Activated CD8-positive, alpha-beta memory T cell treated with anti-CD3 and anti-CD28 coated beads, Interleukin-2, amount 50 U/mL, for 24 hours (primary cell): ENCODE measurements around the gene RIPOR3.
A peak's percentile ranks its signal among the peaks of the same experiment; 100 is the strongest.
"Not testable (repeated sequence)": the region's sequence is repeated elsewhere in the genome, so short reads cannot be mapped to it uniquely, and the experiment has no call there.

Experiments
- DNase-seq: peaks from one replicate; pipeline ENCODE4 v3.0.0-alpha.2; 2020; ENCODE audit errors: extremely low read depth

The RIPOR3 gene

DNA sequence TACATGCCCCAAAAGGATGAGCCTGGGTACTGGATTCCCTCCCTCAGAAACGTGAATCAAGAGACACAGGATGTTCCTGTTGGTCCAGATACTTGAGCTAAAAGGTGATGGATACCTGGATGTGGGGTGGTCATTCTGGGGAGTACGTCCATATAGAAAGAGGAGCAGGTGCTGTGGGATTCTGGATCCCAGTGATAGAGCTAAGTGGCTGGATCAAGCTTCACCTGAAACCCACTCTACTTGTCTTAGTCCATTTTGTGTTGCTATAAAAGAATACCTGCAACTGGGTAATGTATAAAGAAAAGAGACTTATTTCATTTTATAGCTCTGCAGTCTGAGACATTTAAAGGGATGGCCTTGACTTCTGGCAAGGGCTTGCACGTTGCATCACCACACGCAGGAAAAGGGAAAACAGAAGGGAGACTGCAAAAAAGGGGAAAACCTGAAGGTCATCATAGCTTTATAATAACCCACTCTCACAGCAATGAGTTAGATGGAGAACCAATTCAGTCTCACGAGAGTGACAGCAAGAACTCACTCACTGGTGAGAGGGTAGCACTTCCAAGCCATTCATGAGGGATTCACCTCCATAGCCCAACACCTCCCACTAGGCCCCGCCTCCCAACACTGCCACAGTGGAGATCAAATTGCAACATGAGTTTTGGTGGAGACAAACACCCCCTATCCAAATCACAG, 31.2 kb downstream of the RIPOR3 start:
- DNase-seq = no peak

DNA sequence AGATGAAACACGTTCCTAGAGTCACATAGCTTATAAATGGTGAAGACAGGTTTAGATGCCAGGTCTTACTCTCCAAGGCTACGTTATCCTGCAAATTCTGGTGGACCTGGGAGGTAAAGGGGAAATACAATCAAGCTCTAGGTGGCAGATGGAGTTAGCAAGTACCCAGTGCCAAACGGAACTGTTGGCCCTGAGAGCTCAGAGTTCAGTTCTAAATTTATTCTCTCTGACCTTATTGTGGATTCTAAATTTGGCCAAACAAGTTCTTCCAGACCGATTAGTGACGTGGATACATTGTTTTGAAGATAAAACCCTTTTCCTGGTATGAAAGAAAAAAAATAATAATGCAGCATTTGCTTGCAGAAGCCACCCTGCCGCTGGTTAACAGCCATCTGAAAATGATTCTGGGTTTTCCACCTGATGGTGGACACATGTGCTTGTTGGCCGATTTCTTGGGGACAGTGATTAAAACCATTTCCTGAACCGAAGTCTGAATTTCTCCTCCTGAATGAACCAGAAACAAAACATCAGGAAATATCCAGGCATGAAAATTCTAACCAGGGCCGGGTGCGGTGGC, 32.5 kb downstream of the RIPOR3 start:
- no peak for DNase-seq

DNA sequence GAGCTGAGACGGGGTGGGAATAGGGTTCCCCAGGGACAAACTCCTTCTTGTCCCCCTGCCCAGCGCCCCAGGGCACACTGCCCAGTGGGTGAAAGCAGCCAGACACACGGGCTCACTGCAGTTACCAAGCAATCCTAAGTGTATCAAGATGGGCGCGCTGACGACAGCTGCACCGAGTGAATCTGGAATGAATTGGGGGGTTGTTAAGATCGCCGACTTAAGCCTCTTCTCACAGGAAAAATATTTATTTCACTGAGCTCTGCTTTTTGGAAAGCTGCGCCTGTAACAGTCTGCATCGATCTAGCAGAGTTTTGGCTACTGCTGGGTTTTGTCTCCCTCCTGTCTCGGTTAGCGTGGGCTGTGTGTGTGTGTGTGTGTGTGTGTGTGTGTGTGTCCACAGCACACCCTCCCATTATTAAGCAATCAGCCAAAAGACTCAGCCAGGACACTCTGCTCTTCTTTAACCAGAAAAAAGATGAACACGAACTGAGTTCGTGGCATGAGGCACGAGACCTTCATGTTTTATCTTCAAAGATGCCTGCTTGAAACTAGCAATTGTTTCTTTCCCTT, 35.9 kb downstream of the RIPOR3 start:
- DNase-seq = no peak

DNA sequence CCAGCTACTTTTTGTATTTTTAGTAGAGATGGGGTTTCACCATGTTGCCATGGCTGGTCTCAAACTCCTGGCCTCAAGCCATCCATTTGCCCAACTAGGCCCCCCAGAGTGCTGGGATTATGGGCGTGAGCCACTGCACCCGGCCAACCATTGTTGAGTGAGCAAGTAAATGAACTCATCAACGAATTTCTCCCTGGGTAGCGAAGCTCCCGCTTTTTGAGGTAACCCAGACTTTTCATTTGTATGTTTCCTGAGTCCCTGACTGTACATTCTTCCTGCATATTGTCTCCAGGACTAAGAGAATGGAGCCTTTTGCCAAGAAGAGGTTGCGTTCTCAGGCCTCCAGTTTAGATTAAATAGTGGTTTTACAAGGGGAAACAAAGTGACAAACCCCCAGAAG, 36.4 kb downstream of the RIPOR3 start:
- DNase-seq = no peak

DNA sequence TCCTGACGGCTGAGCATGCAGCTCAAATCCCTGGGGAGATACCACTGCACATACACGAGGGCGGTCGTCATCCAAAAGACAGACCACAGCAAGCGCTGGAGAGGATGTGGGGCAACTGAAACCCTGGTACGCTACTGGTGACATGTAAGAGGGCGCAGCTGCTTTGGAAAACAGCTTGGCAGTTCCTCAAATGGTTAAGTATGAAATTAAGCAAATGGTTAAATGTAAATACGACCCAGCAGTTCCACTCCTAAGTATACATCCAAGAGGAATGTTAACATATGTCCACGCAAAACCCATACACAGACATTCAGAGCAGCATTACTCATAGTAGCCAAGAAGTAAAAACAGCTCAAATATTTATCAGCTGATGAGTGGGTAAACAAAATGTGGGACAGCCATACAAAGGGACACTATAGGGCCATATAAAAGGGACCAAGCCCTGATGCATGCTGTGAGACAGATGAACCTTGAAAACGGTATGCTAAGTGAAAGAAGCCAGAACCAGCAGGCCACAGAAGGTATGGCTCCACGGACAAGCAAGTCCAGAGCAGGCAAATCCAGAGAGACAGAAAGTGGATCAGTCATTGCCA, 38.5 kb downstream of the RIPOR3 start:
- no peak for DNase-seq

DNA sequence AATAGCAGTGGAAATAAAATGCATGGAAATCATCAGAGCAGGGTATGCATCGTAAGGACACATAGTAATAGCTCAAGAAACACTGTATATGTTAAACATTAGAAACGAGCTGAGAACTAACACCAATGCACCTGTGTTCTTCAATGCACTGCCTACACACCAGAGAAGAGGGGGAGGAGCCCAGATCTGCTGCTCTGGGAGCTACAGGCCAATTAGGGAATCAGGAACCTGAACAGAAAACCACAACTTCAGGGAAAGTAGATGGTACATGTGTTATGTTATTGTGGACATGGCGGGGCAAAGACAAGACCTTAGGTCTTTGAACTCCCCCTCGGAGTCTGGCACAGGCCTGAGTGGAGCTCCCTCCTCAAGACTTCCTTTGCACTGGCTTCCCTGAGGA, 39.7 kb downstream of the RIPOR3 start:
- no peak for DNase-seq

DNA sequence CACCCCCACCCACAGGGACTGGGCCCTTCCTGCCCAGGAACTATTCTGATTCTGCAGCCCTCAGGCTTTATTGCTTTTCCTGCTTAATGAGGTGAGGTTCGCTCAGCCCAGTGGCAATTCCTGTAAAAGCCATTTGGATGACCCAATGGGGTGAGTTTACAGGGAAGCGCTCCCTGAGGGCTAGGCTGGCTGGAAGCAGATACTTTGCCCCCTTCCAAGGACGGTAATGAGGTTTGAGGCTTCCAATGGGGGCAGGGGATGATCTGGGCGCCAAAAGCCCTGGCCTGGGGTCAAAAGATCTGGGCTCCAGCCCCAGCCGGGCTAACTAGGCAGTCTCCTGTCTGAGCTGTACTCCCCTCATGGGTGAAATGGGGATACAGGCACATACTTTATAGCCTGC, 41.8 kb downstream of the RIPOR3 start:
- no peak for DNase-seq

DNA sequence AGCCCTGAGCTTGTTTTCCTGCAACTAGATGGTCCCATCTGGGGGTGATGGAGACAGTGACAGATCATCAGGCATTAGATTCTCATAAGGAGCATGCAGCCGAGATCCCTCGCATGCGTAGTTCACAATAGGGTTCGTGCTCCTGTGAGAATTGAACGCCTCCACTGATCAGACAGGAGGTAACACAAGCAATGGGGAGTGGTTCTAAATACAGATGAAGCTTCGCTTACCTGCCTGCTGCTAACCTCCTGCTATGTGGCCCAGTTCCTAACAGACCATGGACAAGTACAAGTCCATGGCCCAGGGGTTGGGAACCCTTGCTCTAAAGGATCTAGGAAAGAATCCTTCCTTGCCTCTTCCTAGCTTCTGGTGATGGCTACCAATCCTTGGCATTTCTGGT, 42.7 kb downstream of the RIPOR3 start:
- no peak for DNase-seq

DNA sequence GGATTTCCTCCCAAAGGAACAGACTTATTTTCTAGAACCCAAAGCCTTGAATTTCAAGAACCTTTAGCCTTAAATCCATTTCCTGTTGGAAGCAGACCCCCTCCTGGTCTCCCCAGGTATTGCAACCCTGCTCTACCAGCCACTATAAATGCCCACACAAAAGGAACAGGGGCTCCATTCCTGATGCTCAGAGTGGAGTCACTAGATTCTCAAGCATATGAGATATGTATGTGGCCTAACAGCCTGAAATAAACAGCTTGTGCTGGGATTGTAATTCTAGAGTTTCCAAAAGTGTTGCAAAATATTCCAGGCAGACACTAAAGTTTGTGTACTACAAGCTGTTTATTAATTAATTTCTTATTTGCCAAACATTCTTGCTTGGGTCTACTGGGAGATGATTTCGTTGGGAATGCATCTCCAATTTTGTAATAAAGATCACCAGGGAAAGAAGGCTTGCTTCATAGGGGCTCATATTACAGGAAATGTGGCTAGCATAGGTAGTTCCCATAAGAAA, 44.8 kb downstream of the RIPOR3 start:
- no peak for DNase-seq

DNA sequence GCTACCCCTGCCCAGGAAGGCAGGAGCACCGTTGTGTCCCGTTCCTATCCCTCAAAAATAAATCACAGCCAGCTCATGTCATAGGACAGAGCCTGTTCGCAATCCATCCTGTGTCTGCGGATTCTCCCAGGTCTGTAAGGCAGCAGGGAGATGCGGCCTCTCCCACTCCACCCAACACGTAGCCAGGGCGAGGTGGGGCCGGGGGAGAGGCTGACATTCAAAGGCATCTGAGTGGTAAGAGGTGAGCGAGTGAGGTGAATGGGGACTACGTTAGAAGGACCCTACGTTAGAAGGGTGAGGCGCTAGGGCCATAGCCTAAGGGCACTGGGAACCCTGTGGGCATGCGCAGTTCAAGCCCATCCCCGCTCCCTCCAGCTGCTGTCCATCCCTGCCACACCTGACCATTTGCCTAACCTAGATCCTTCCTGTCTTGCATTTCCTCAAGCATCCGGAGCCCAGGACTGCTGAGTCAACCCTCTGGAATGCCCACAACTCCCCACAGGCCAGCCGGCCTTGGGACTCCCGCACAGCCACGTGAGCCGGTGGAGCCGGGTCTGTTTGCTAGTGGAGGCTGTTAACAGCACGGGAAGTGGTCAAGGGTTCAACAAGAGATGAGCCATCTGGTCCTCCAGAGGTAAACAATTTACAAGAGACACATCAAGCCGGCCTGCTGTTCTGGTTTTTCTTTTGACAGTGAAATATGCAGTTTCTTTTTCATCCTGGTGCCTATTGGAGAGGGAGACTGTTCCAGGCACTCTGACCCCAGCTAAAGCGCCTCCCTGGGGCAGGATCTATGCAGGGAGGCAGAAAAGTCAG, 45.9 kb downstream of the RIPOR3 start:
- no peak for DNase-seq

DNA sequence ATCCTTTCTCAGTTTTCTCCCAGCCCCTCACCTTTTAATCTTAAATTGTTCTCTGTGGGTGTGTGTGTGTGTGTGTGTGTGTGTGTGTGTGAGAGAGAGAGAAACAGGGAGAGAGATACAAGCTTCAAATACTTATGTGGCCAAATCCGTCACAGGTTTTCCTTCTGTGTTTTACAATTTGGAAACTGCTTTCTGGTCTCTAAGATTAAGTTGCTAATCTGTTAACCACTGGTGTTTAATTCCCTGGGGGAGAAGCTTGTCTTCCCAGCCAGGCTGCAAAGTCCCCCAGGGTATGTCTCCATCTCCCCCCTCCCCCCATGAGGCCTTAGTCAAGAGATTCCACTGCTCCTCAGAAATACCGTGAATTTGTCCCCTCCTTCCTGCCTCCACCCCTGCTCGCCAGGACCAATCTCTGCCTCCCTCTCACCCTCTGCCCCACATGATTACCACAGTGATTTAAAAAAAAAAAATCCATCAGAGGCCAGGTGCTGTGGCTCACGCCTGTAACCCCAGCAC, 49.0 kb downstream of the RIPOR3 start:
- no peak for DNase-seq

DNA sequence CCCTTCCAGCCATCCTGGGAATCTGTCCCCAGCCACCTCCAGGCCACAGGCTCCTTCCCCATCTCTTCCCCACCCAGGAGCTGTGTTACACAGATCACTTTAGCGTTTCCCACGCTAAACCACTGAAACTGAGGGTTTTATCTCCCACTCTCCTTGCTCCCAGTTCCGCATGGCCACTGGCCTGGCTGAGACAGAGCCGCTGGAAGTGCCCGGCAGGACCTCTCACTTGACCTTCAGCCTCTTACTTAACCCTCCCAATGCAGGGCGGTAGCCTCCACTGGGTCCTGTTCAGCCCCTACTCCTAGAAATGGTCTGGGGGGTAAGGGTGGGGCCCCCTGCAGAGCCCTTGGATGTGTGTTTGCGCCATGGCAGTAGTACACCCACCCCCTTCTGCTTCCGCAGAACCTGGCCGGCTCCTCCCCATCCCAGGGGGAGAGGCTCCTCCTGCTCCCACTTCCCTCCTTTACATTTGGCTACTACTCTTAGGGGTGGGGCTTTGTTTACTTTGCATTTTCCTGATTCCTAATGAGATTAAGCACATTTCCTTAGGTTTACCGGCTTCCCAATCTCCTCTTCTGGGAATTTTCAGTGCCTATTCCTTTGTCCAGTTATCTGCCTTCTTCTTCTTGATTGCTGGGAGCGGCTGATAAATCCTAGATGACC, 49.6 kb downstream of the RIPOR3 start:
- DNase-seq = not testable (repeated sequence)

DNA sequence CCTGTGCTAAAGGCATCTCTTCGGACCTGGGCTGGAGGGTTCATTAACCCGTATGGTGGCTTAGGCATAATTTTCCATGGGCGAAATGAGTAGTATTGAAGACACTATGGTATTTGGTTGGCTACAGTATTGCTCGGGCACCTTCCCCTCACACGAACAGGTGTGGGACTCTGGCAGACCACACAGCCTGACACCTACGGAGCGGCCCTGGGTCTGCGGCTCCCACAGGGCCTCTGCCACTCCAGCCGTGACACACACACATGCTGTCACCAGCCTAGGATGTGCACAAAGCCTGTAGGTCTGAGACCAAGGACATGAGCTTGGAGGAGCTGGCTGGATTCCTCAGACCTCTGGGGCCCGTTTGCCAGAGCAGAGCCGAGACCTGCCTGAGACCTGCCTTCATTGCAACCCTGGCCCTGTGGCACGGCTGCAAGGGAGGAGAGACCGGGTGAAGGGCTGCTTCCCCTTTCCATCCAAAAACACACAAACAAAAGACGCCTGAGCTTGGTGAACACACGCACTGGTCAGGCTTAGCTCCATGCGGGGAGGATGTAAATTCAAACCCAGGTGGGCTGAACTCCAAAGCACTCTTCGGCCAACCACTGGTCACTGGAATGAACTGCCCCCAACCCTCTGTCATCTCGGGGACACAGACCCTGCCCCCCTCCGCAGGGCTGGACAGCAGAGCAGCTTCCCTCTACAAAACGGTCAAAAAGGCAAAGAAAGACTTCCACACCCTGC, 51.2 kb downstream of the RIPOR3 start:
- DNase-seq = not testable (repeated sequence)

DNA sequence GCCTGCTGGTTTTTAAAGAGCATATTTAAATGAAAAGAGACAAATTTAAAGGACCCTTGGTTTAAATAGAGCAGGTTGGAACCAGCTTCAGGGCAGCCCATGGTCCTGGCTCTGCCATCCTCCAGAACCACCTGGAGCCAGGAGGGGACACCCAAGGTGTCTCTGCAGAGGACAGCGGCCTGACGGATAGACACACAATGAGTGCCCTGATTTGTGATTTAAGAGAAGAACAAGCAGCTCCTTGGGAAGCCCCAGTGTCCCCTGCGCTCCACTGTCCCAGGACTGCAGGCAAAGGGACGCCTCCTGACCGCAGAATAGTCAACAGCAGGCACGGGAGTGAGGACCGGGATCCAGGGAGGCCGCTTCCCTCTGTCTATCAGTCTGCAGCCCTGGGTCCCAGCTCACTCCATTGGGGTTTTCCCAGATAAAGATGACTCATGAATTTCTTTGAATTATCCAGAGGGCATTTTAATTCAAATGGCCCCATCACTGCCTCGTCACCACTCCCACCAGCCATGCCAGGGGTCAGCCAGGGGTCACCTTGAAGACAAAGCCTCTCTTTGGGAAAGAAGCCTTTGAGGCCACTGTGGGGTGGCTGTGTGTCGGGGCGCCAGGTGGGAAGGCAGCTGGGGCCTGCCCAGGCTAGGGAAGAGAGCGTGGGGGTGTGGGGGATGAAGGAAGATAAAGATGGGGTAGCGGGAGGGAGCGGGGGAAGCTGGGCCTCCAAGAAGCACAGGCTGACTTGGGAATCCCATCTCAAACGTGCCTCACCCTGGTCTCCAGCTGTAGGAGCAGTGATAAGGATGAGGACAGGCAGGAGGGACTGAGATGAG, 53.1 kb downstream of the RIPOR3 start:
- DNase-seq = not testable (repeated sequence)

DNA sequence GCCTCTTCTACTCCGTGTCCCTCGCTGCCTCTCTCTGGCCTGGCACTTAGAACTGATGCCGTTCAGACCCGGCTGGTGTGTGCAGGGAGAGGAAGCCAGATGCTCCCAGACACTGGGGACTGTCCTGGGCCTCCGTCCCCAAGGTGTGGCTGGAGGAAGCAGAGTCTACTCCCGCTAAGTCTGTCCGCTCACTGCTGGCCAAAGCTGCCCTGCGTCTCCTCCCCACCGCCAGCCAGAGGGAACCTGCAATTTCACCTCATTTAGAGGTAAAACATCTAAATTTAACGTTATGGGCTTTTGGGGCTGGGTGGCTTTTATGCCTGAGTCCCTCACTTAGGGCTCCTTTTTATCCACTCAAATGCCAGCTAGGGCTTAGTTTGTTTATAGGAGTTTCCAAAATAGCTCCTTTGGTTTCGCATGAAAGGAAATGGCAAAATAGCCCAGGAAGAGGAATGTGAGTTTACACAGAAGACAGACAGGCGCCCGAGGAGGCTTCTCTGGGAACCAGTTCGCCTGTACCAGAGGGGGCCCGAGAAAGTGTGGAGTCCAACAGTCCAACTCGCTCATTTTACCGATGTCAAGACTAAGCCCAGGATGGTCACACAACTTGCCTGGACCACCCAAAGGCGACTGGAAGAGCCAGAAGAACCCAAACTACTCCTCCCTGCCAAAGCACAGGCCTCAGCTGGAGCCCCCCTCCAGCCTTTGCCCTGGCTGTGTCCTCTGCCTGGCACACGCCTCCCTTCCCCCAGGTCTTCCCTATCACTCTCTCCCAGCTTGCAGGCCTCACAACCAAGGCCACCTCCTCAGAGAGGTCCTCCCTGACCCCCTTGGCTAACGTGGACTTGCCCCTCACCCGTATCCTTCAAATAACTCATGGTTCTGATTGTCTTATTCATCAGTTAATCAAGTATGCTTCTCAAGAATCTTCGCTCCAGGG, 54.5 kb downstream of the RIPOR3 start:
- no peak for DNase-seq

DNA sequence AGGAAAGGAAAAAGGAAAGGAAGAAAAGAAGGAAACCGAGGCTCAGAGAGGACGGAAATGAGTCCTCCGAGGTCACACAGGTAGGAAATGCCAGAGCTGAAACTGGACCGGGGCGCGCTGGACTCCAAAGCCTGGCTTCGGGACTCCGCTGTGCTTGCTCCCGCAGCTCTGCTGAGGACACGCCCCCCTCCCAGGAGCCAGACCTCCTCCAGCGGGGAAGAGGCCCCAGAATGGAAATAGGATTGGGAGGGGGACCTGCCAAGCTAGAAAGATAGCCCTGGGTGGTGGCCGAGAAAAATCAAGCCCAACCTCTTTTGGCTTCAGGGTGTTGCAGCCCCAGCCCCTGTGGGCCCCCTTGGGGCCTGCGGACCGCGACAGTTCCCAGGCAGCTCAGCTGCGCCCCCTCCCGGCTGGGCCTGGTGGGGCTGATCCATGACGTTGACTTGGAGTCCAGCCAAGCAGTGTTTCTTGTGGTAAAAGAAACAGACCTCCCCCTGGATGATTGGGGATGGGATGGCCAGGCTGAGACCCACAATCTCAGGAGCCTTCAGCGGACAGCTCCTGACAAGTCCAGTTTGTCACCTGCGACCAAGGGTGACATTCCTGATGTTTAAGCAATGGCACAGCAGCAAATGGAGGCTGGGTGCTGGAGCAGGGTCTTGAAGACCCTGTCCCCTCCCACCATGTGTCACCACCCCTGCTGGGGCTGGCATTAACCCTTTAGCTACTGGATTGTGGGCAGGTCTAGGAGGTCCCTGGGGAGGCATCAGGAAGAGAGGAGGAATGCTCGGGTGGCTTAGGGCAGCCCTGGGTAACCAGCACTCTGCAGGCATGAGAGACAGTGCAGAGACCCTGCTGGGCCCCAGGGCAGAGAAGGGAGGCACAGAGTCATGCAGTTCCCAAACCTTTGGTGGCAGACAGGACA, 55.4 kb downstream of the RIPOR3 start:
- peak; percentile 5 for DNase-seq

DNA sequence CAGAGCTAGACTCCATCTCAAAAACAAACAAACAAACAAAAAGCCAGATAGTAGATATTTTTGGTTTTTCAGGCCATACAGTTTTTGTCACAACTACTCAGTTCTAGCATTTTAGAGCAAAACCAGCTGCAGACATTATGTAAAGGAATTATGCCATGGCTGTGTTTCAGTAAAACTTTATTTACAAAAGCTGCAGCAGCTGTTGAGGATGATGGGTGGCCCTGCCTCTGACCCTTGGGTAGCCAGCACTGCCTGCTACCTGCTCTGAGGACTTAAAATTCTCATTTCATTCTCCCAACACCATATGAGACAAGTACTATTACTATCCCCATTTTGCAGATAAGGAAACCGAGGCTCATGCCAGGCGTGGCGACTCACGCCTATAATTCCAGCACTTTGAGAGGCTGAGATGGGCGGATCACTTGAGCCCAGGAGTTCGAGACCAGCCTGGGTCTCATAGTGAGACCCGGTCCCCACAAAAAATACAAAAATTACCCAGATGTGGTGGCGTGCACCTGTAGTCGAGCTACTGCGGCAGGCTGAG, 56.3 kb downstream of the RIPOR3 start:
- DNase-seq = no peak
